SK-N-SH treated with all-trans-retinoic acid at 6 μM for 48 hours (cell line): ENCODE data around the gene SLC26A8.

ENCODE experiments used
- BACH2 ChIP-seq: fragments of 250-450 bp; sonication (Bioruptor Pico); IDR thresholded peaks from 2 replicates; pipeline ENCODE4 v1.9.0; 2021; ENCODE audit warnings: mild to moderate bottlenecking, borderline replicate concordance
- CSDC2 ChIP-seq: fragments of 250-450 bp; sonication (Bioruptor Pico); IDR thresholded peaks from 2 replicates; pipeline ENCODE4 v1.5.0; 2020; ENCODE audit warnings: mild to moderate bottlenecking, moderate library complexity
- ESRRG ChIP-seq: fragments of 250-450 bp; sonication (Bioruptor Pico); IDR thresholded peaks from 2 replicates; pipeline ENCODE4 v1.6.1; 2021; ENCODE audit warnings: mild to moderate bottlenecking
- GLIS3 ChIP-seq: fragments of 250-450 bp; sonication (Bioruptor Pico); IDR thresholded peaks from 2 replicates; pipeline ENCODE4 v1.5.0; 2020; ENCODE audit warnings: mild to moderate bottlenecking, moderate library complexity
- ISL1 ChIP-seq: fragments of 250-450 bp; sonication (Bioruptor Pico); IDR thresholded peaks from 2 replicates; pipeline ENCODE4 v2.1.2; 2022; ENCODE audit warnings: mild to moderate bottlenecking, moderate library complexity
- TCF4 ChIP-seq: fragments of 250-450 bp; sonication (Bioruptor Pico); IDR thresholded peaks from 2 replicates; pipeline ENCODE4 v1.8.0; 2021; ENCODE audit warnings: mild to moderate bottlenecking, moderate library complexity, borderline replicate concordance
- ZFP3 ChIP-seq: fragments of 250-450 bp; sonication (Bioruptor Pico); IDR thresholded peaks from 2 replicates; pipeline ENCODE4 v1.5.0; 2020; ENCODE audit warnings: mild to moderate bottlenecking, moderate library complexity
- ZFP30 ChIP-seq: fragments of 450-650 bp; formaldehyde crosslinking; IDR thresholded peaks from 2 replicates; pipeline ENCODE4 v1.5.0; 2022; ENCODE audit warnings: mild to moderate bottlenecking, moderate library complexity
- ZNF8 ChIP-seq: fragments of 450-650 bp; formaldehyde crosslinking; IDR thresholded peaks from 2 replicates; pipeline ENCODE4 v1.5.0; 2020; ENCODE audit warnings: mild to moderate bottlenecking, moderate library complexity
- TF ChIP-seq, protein P1 (sequence below): fragments of 250-450 bp; sonication (Bioruptor Pico); IDR thresholded peaks from 2 replicates; pipeline ENCODE4 v1.8.0; 2020; ENCODE audit warnings: mild to moderate bottlenecking, moderate library complexity, borderline replicate concordance
- TF ChIP-seq, protein P2 (sequence below): fragments of 250-450 bp; sonication (Bioruptor Pico); IDR thresholded peaks from 2 replicates; pipeline ENCODE4 v1.5.1; 2020; ENCODE audit warnings: low read depth, mild to moderate bottlenecking, moderate library complexity
- TF ChIP-seq, protein P3 (sequence below): fragments of 250-450 bp; sonication (Bioruptor Pico); IDR thresholded peaks from 2 replicates; pipeline ENCODE4 v1.5.1; 2021; ENCODE audit warnings: mild to moderate bottlenecking, moderate library complexity

DNA sequence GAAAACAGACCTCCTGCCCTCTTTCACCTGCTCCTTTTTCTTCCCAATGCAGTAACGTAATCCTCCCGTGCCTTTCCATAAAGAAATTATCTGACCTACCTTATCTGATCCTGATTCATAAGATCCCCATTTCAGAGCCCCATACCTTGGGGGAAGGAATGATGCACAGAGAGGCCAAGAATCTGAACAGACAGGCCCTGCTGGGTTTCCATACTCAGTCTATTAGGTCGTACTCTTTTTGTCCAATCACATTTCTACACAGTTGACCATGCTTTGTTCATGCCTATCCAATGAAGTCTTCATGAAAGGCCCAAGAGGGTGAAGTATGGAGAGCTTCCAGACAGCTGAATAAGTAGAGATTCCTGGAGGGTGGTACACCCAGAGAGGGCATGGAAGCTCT, 128.9 kb downstream of the SLC26A8 start:
- TF ChIP-seq CSDC2 (CRISPR knock-in tag) (no peak), ZNF8 (CRISPR knock-in tag) (no peak), TCF4 (CRISPR knock-in tag) (no peak), ZFP3 (CRISPR knock-in tag) (no peak), GLIS3 (CRISPR knock-in tag) (no peak), ESRRG (no peak), ISL1 (no peak), BACH2 (CRISPR knock-in tag) (no peak), ZFP30 (CRISPR knock-in tag) (no peak)
- TF ChIP-seq, protein P1, sequence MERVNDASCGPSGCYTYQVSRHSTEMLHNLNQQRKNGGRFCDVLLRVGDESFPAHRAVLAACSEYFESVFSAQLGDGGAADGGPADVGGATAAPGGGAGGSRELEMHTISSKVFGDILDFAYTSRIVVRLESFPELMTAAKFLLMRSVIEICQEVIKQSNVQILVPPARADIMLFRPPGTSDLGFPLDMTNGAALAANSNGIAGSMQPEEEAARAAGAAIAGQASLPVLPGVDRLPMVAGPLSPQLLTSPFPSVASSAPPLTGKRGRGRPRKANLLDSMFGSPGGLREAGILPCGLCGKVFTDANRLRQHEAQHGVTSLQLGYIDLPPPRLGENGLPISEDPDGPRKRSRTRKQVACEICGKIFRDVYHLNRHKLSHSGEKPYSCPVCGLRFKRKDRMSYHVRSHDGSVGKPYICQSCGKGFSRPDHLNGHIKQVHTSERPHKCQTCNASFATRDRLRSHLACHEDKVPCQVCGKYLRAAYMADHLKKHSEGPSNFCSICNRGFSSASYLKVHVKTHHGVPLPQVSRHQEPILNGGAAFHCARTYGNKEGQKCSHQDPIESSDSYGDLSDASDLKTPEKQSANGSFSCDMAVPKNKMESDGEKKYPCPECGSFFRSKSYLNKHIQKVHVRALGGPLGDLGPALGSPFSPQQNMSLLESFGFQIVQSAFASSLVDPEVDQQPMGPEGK (CRISPR knock-in tag) = no peak
- TF ChIP-seq, protein P2, sequence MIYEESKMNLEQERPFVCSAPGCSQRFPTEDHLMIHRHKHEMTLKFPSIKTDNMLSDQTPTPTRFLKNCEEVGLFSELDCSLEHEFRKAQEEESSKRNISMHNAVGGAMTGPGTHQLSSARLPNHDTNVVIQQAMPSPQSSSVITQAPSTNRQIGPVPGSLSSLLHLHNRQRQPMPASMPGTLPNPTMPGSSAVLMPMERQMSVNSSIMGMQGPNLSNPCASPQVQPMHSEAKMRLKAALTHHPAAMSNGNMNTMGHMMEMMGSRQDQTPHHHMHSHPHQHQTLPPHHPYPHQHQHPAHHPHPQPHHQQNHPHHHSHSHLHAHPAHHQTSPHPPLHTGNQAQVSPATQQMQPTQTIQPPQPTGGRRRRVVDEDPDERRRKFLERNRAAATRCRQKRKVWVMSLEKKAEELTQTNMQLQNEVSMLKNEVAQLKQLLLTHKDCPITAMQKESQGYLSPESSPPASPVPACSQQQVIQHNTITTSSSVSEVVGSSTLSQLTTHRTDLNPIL = no peak
- TF ChIP-seq, protein P3, sequence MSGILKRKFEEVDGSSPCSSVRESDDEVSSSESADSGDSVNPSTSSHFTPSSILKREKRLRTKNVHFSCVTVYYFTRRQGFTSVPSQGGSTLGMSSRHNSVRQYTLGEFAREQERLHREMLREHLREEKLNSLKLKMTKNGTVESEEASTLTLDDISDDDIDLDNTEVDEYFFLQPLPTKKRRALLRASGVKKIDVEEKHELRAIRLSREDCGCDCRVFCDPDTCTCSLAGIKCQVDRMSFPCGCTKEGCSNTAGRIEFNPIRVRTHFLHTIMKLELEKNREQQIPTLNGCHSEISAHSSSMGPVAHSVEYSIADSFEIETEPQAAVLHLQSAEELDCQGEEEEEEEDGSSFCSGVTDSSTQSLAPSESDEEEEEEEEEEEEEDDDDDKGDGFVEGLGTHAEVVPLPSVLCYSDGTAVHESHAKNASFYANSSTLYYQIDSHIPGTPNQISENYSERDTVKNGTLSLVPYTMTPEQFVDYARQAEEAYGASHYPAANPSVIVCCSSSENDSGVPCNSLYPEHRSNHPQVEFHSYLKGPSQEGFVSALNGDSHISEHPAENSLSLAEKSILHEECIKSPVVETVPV (CRISPR knock-in tag) = no peak
